ENCODE data around the gene DIP2C.

DIP2C gene

GRCh38 chr10:340646-341045 is 348.8 kb downstream of the DIP2C start:
- Histone ChIP-seq H3K27me3 (ENCODE audit: insufficient read depth, low read length, poor library complexity, severe bottlenecking) (no peaks in the 10 kb centered on the region), H4K20me1 (ENCODE audit: insufficient read depth, low read length, poor library complexity, severe bottlenecking) (no peaks in the 10 kb centered on the region), H3K4me1 (ENCODE audit: insufficient read depth, low read length, poor library complexity, severe bottlenecking) (no peaks in the 10 kb centered on the region), H3K9me2 (replicated peaks; ENCODE audit: low read depth, low read length) (no peaks in the 10 kb centered on the region), H3K4me2 (ENCODE audit: low read depth, low read length, poor library complexity, severe bottlenecking) (no peak overlapping the region), H3K79me2 (ENCODE audit: insufficient read depth, low read length) (no peaks in the 10 kb centered on the region), H3K9ac (ENCODE audit: low read depth, low read length, poor library complexity, severe bottlenecking) (no peak overlapping the region), H3K4me3 (ENCODE audit: low read length, poor library complexity, severe bottlenecking) (no peak overlapping the region), H3K36me3 (ENCODE audit: insufficient read depth, low read length) (no peaks in the 10 kb centered on the region), H3K9me3 (ENCODE audit: insufficient read depth, low read depth, low read length) (no peaks in the 10 kb centered on the region), H3F3A (ENCODE audit: low read depth) (no peaks in the 10 kb centered on the region), H2AFZ (ENCODE audit: low read length) (no peak overlapping the region)
- TF ChIP-seq EZH2phosphoT487 (IDR thresholded peaks at IDR 0.05; ENCODE audit: borderline replicate concordance) (no peak), CTCF (conservative IDR thresholded peaks at IDR 0.05; ENCODE audit: low read length) (no peak)

GRCh38 chr10:339038-339391 is 350.5 kb downstream of the DIP2C start:
- no peak for TF ChIP-seq CTCF (conservative IDR thresholded peaks at IDR 0.05; ENCODE audit: low read length)
- no peak for TF ChIP-seq EZH2phosphoT487 (IDR thresholded peaks at IDR 0.05; ENCODE audit: borderline replicate concordance)
- no peaks in the 10 kb centered on the region for H3K36me3 ChIP-seq (ENCODE audit: insufficient read depth, low read length)
- H3K4me1 ChIP-seq (ENCODE audit: insufficient read depth, low read length, poor library complexity, severe bottlenecking) = no peaks in the 10 kb centered on the region
- H3K79me2 ChIP-seq (ENCODE audit: insufficient read depth, low read length) = no peaks in the 10 kb centered on the region
- no peaks in the 10 kb centered on the region for H3K9me3 ChIP-seq (ENCODE audit: insufficient read depth, low read depth, low read length)
- H3K9me2 ChIP-seq (replicated peaks; ENCODE audit: low read depth, low read length) = no peaks in the 10 kb centered on the region
- no peak overlapping the region for H3K9ac ChIP-seq (ENCODE audit: low read depth, low read length, poor library complexity, severe bottlenecking)
- no peak overlapping the region for H2AFZ ChIP-seq (ENCODE audit: low read length)
- H4K20me1 ChIP-seq (ENCODE audit: insufficient read depth, low read length, poor library complexity, severe bottlenecking) = no peaks in the 10 kb centered on the region
- H3F3A ChIP-seq (ENCODE audit: low read depth) = no peaks in the 10 kb centered on the region
- H3K27me3 ChIP-seq (ENCODE audit: insufficient read depth, low read length, poor library complexity, severe bottlenecking) = no peaks in the 10 kb centered on the region
- H3K4me2 ChIP-seq (ENCODE audit: low read depth, low read length, poor library complexity, severe bottlenecking) = no peak overlapping the region
- no peak overlapping the region for H3K4me3 ChIP-seq (ENCODE audit: low read length, poor library complexity, severe bottlenecking)

GRCh38 chr10:338171-339037 is 351.1 kb downstream of the DIP2C start:
- Histone ChIP-seq H4K20me1 (ENCODE audit: insufficient read depth, low read length, poor library complexity, severe bottlenecking) (no peaks in the 10 kb centered on the region), H3K4me3 (ENCODE audit: low read length, poor library complexity, severe bottlenecking) (no peak overlapping the region), H3K27me3 (ENCODE audit: insufficient read depth, low read length, poor library complexity, severe bottlenecking) (no peaks in the 10 kb centered on the region), H3F3A (ENCODE audit: low read depth) (no peaks in the 10 kb centered on the region), H2AFZ (ENCODE audit: low read length) (no peak overlapping the region), H3K9me3 (ENCODE audit: insufficient read depth, low read depth, low read length) (no peaks in the 10 kb centered on the region), H3K36me3 (ENCODE audit: insufficient read depth, low read length) (no peaks in the 10 kb centered on the region), H3K79me2 (ENCODE audit: insufficient read depth, low read length) (no peaks in the 10 kb centered on the region), H3K4me1 (ENCODE audit: insufficient read depth, low read length, poor library complexity, severe bottlenecking) (peaks cover 2% of the 10 kb centered on the region), H3K4me2 (ENCODE audit: low read depth, low read length, poor library complexity, severe bottlenecking) (no peak overlapping the region), H3K9ac (ENCODE audit: low read depth, low read length, poor library complexity, severe bottlenecking) (no peak overlapping the region), H3K9me2 (replicated peaks; ENCODE audit: low read depth, low read length) (no peaks in the 10 kb centered on the region)
- TF ChIP-seq CTCF (conservative IDR thresholded peaks at IDR 0.05; ENCODE audit: low read length) = no peak
- TF ChIP-seq EZH2phosphoT487 (IDR thresholded peaks at IDR 0.05; ENCODE audit: borderline replicate concordance) = no peak

All from Loucy (cell line).